Smooth muscle cell (in vitro differentiated cells): ENCODE data around the gene GP1BB. TPM values are rescaled to one million over a fixed set of nuclear protein-coding genes. Genes with fewer than 3 reads are reported as not detected.

Source experiments
- DNase-seq: peaks from one replicate; lab custom pipeline; 2025; ENCODE audit not compliant: unreplicated experiment; lab: John Stamatoyannopoulos, UW
- H2AFZ ChIP-seq: fragments of 200-600 bp; sonication (generic); 2 replicates; pipeline ENCODE4 v1.6.0; 2016; ENCODE audit warnings: antibody characterized with exemption, low read depth, mild to moderate bottlenecking
- H3F3A ChIP-seq: fragments of 200-600 bp; sonication (generic); 2 replicates; pipeline ENCODE4 v1.6.0; 2017; ENCODE audit warnings: antibody characterized with exemption, low read depth
- H3K27ac ChIP-seq: fragments of 200-600 bp; sonication (generic); 2 replicates; pipeline ENCODE4 v1.5.1; 2016; ENCODE audit warnings: low read depth, mild to moderate bottlenecking
- H3K27me3 ChIP-seq: fragments of 200-600 bp; sonication (generic); 2 replicates; pipeline ENCODE4 v1.6.1; 2016; ENCODE audit warnings: low read depth, mild to moderate bottlenecking
- H3K36me3 ChIP-seq: fragments of 200-600 bp; sonication (generic); 2 replicates; pipeline ENCODE4 v1.5.1; 2016; ENCODE audit warnings: low read depth
- H3K4me1 ChIP-seq: fragments of 200-600 bp; sonication (generic); 2 replicates; pipeline ENCODE4 v1.5.1; 2016; ENCODE audit warnings: low read depth
- H3K4me2 ChIP-seq: fragments of 200-600 bp; sonication (generic); 2 replicates; pipeline ENCODE4 v1.6.0; 2016; ENCODE audit warnings: mild to moderate bottlenecking
- H3K4me3 ChIP-seq: fragments of 200-600 bp; sonication (generic); 2 replicates; pipeline ENCODE4 v1.5.1; 2016; ENCODE audit warnings: mild to moderate bottlenecking
- H3K79me2 ChIP-seq: fragments of 200-600 bp; sonication (generic); 2 replicates; pipeline ENCODE4 v1.6.0; 2016; ENCODE audit warnings: low read depth, mild to moderate bottlenecking
- H3K9ac ChIP-seq: fragments of 200-600 bp; sonication (generic); 2 replicates; pipeline ENCODE4 v1.6.0; 2016; ENCODE audit warnings: low read depth
- H3K9me3 ChIP-seq: fragments of 200-600 bp; sonication (generic); replicated peaks from 2 replicates; pipeline ENCODE4 v1.5.1; 2016; ENCODE audit warnings: low read depth
- H4K20me1 ChIP-seq: fragments of 200-600 bp; sonication (generic); 2 replicates; pipeline ENCODE4 v1.6.0; 2016; ENCODE audit warnings: low read depth
- WGBS: methylation state at CpG from one replicate; pipeline ENCODE4 v1.1.7; 2016; ENCODE audit warnings: low lambda C conversion rate; 5-methylcytosine and 5-hydroxymethylcytosine counted together
- polyA plus RNA-seq: library from polyadenylated mRNA; unstranded; fragments of >200 nt; fragmentation: Nextera tagmentation; extraction: Ambion mirVana; gene quantifications from 2 replicates; pipeline ENCODE4 v1.2.1, GENCODE V29; 2016
- total RNA-seq: library from RNA; depleted of rRNA; stranded (reverse); fragments of >200 nt; gene quantifications from 2 replicates; pipeline ENCODE4 v1.2.3, GENCODE V29; 2014
- TF ChIP-seq, protein P1 (sequence below): fragments of 200-600 bp; sonication (generic); IDR thresholded peaks from 2 replicates; pipeline ENCODE4 v1.5.1; 2017; ENCODE audit warnings: borderline replicate concordance, mild to moderate bottlenecking, antibody characterized with exemption; ENCODE audit not compliant: insufficient read depth, poor library complexity, severe bottlenecking

GP1BB gene
- total and polyA plus RNA-seq, 2 experiments from 2014 or later, result 0.94 to 9.7 TPM

DNA sequence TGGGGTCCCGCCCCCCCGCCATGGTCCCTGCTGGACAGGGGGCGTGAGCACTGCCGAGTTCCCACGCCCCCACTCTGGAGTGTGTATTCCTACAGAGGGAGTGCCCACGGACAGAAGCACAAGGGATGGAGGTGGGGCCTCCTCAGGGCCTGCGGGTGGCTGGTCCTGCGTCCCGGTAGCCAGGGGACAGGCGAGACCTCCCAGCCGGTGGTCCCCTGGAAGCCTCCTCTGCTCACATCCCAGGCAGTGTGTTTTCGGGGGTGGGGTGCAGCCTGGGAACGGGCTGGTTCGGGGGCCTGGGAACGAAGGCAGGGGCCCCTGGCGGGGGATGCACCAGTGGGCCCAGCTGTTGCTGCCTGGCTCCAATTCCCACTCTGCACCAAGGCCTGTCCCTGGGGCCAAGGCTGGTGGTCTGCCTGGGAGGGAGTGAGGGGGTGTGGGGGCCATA, 16.1 kb downstream of the GP1BB start:
- Histone ChIP-seq H3K4me1 (no peaks in the 10 kb centered on the region), H3K27ac (no peak overlapping the region), H3K4me2 (no peak overlapping the region), H4K20me1 (no peaks in the 10 kb centered on the region), H3K27me3 (peaks cover 5% of the 10 kb centered on the region), H3F3A (no peaks in the 10 kb centered on the region), H3K9me3 (no peaks in the 10 kb centered on the region), H3K4me3 (no peak overlapping the region), H3K79me2 (no peaks in the 10 kb centered on the region), H3K36me3 (no peaks in the 10 kb centered on the region), H3K9ac (no peak overlapping the region), H2AFZ (no peak overlapping the region)
- 86% methylated on average over 16 of the region's 16 CpGs for WGBS
- TF ChIP-seq, protein P1, sequence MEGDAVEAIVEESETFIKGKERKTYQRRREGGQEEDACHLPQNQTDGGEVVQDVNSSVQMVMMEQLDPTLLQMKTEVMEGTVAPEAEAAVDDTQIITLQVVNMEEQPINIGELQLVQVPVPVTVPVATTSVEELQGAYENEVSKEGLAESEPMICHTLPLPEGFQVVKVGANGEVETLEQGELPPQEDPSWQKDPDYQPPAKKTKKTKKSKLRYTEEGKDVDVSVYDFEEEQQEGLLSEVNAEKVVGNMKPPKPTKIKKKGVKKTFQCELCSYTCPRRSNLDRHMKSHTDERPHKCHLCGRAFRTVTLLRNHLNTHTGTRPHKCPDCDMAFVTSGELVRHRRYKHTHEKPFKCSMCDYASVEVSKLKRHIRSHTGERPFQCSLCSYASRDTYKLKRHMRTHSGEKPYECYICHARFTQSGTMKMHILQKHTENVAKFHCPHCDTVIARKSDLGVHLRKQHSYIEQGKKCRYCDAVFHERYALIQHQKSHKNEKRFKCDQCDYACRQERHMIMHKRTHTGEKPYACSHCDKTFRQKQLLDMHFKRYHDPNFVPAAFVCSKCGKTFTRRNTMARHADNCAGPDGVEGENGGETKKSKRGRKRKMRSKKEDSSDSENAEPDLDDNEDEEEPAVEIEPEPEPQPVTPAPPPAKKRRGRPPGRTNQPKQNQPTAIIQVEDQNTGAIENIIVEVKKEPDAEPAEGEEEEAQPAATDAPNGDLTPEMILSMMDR, result no peak
- no peak for DNase-seq

DNA sequence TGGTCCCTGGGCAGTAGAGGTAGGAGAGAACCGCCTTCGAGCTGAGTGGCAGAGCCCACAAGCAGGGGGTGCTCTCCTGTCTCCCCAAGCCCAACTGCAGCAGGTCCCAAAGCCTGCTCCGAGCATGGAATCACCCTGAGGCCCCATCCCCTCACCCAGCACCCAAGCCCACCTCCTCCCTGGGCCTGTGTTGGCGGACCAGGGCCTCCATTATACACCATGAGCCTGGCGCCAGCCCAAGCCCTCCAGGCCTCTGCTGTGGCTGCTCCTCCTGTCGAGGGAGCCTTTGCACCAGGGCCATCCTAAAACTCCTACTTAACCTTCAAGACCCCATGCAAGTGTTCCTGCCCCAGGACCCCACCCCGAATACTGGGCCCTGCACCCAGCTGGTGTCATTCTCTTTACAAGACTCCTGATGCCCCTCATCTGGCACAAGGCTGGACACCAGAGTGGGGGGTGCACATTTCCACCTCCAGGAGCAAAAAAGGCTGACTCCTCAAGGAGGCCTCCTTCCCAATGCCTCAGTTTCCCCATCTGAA, 16.6 kb downstream of the GP1BB start:
- no peaks in the 10 kb centered on the region for H3K4me1 ChIP-seq
- H3K36me3 ChIP-seq, result no peaks in the 10 kb centered on the region
- H3K79me2 ChIP-seq, result no peaks in the 10 kb centered on the region
- no peak for DNase-seq
- H2AFZ ChIP-seq, result no peak overlapping the region
- no peak overlapping the region for H3K9ac ChIP-seq
- 98% methylated on average over 7 of the region's 7 CpGs for WGBS
- TF ChIP-seq, protein P1, result no peak
- no peak overlapping the region for H3K4me2 ChIP-seq
- H3K27ac ChIP-seq, result no peak overlapping the region
- H3K27me3 ChIP-seq, result no peaks in the 10 kb centered on the region
- H3F3A ChIP-seq, result no peaks in the 10 kb centered on the region
- no peaks in the 10 kb centered on the region for H4K20me1 ChIP-seq
- H3K9me3 ChIP-seq, result no peaks in the 10 kb centered on the region
- no peak overlapping the region for H3K4me3 ChIP-seq

DNA sequence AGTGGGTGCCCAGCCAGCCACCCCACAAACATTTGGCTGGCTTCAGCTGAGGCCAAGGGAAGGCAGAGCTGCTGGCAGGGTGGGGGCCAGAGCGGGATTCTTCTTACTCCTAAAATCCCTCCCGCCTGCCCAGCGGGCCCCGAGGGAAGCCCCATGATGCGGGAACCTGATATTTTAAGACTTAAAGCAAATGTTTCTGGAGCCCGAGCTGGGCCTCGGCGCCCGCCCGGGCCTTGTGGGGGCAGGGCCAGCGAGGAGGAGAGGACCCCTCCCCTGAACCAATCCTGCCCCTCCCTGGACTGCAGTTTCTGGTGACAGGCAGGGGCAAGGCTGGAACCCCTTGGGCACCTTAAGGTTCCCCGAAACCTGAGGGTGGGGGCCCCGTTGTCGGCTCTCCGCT, 17.2 kb downstream of the GP1BB start:
- Histone ChIP-seq H3F3A (no peaks in the 10 kb centered on the region), H3K4me2 (no peak overlapping the region), H3K79me2 (no peaks in the 10 kb centered on the region), H2AFZ (no peak overlapping the region), H3K9me3 (no peaks in the 10 kb centered on the region), H3K27me3 (no peaks in the 10 kb centered on the region), H4K20me1 (no peaks in the 10 kb centered on the region), H3K4me3 (no peak overlapping the region), H3K36me3 (no peaks in the 10 kb centered on the region), H3K4me1 (no peaks in the 10 kb centered on the region), H3K27ac (no peak overlapping the region), H3K9ac (no peak overlapping the region)
- WGBS, result 95% methylated on average over 14 of the region's 15 CpGs
- TF ChIP-seq, protein P1, result no peak
- no peak for DNase-seq

DNA sequence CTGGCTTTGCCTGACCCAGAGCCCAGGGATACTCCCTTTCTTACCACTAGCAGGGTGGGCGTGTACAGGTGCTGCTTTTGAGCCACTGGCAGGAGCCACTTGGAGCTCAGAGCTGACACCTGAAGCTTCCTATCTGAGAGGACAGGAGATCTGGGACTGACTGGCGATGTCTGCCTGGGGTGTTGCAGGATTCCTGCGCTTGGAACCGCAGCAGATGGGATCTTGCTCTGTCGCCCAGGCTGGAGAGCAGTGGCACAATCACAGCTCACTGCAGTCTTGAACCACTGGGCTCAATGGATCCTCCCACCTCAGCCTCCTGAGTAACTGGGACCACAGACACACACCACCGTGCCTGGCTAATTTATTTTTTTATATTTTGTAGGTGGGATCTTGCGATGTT, 17.7 kb downstream of the GP1BB start:
- no peak overlapping the region for H3K4me2 ChIP-seq
- no peaks in the 10 kb centered on the region for H3K27me3 ChIP-seq
- no peaks in the 10 kb centered on the region for H3K36me3 ChIP-seq
- H3K9ac ChIP-seq, result no peak overlapping the region
- H3F3A ChIP-seq, result no peaks in the 10 kb centered on the region
- H3K4me3 ChIP-seq, result no peak overlapping the region
- no peaks in the 10 kb centered on the region for H3K9me3 ChIP-seq
- no peak overlapping the region for H2AFZ ChIP-seq
- H3K27ac ChIP-seq, result no peak overlapping the region
- WGBS, result 94% methylated on average over 7 of the region's 7 CpGs
- DNase-seq, result no peak
- TF ChIP-seq, protein P1, result no peak
- H4K20me1 ChIP-seq, result no peaks in the 10 kb centered on the region
- no peaks in the 10 kb centered on the region for H3K4me1 ChIP-seq
- H3K79me2 ChIP-seq, result no peaks in the 10 kb centered on the region
